Measurements from ENCODE around the gene LHFPL6. TPM values are rescaled to one million over a fixed set of nuclear protein-coding genes. Genes with fewer than 3 reads are reported as not detected.

Gene LHFPL6
- total and polyA plus RNA-seq, 9 of the 15 experiments (the other 6 are each of a cell fraction or from before 2014, with no cell fraction given) = 0.18 TPM; not detected in 8

DNA sequence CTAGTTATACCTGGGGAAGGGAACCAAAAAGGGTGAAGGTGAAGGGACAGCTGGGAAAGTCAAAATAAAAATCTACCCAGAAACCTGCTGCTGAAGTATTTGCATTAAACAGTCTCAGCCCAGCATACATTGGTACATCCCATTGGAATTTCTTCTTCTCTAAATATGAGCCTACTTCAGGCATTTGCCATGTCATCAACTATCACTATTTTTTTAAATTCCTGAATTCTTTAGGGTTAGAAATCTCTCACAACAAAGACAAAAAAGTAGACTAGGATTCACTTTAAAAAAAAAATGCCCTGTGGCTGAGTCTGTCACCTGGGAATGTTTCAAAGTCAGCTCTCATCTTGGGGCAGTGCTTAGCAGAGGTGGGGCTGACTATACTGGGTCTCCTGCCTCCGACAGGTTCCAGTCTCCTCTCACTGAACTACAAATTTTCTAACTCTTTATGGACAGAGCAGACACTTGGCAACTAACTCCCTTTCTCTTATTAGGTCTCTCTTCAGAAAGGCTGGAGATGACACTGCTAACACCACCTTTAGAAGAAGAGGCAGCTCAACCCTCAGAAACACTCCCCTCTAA, 141.2 kb downstream of the LHFPL6 start:
- in situ Hi-C loops (cut with MboI) = no loop called here

More for the DNA sequence above, 141.2 kb downstream of the LHFPL6 start:
- POLR2A ChIA-PET = no interaction called here
- Histone ChIP-seq H3K9ac (ENCODE audit: insufficient read depth in 1 of 2, low read depth in 2 of 2, low read length in 2 of 2) (no peak overlapping the region), H3K27me3 (ENCODE audit: control insufficient read depth in 2 of 2, insufficient read depth in 2 of 2, low read length in 2 of 2) (no peaks in the 10 kb centered on the region), H3K79me2 (ENCODE audit: control insufficient read depth, insufficient read depth, low read length) (no peaks in the 10 kb centered on the region), H3K27ac (ENCODE audit: extremely low read depth, low read depth, low read length) (no peak overlapping the region), H3K9me1 (ENCODE audit: control insufficient read depth, insufficient read depth, low read length) (no peaks in the 10 kb centered on the region), H3K4me2 (ENCODE audit: insufficient read depth, low read length) (no peak overlapping the region), H4K20me1 (replicated peaks; ENCODE audit: control insufficient read depth, insufficient read depth, low read length) (no peaks in the 10 kb centered on the region), H3K4me1 (replicated peaks in 1 of 2; ENCODE audit: control insufficient read depth in 2 of 2, insufficient read depth in 2 of 2, low read length in 2 of 2) (no peaks in the 10 kb centered on the region), H3K9me3 (replicated peaks; ENCODE audit: control insufficient read depth, insufficient read depth, low read depth, low read length) (no peaks in the 10 kb centered on the region), H2AFZ (ENCODE audit: low read depth, low read length) (no peak overlapping the region), H3K36me3 (ENCODE audit: control insufficient read depth, insufficient read depth, low read length) (no peaks in the 10 kb centered on the region), H3K4me3 (no peak overlapping the region)
- CTCF ChIA-PET (ENCODE audit: low intra/inter-chr PET ratio) = no interaction called here
- intact Hi-C loops (cut with micrococcal nuclease) = no loop called here
- DNase-seq (ENCODE audit: extremely low read depth in 1 of 4, low spot score in 3 of 4) (no peak), FAIRE-seq (no peak), ATAC-seq (no peak)
- 0% methylated on average over 1 of the region's 1 CpG for WGBS (ENCODE audit: insufficient coverage, low coverage, missing lambda C conversion rate)
- BruUV-seq (replicated peaks) = no TSS peak
- TF ChIP-seq KLF6 (CRISPR knock-in tag; IDR thresholded peaks at IDR 0.05; ENCODE audit: borderline replicate concordance) = no peak
- TF ChIP-seq, protein P1, sequence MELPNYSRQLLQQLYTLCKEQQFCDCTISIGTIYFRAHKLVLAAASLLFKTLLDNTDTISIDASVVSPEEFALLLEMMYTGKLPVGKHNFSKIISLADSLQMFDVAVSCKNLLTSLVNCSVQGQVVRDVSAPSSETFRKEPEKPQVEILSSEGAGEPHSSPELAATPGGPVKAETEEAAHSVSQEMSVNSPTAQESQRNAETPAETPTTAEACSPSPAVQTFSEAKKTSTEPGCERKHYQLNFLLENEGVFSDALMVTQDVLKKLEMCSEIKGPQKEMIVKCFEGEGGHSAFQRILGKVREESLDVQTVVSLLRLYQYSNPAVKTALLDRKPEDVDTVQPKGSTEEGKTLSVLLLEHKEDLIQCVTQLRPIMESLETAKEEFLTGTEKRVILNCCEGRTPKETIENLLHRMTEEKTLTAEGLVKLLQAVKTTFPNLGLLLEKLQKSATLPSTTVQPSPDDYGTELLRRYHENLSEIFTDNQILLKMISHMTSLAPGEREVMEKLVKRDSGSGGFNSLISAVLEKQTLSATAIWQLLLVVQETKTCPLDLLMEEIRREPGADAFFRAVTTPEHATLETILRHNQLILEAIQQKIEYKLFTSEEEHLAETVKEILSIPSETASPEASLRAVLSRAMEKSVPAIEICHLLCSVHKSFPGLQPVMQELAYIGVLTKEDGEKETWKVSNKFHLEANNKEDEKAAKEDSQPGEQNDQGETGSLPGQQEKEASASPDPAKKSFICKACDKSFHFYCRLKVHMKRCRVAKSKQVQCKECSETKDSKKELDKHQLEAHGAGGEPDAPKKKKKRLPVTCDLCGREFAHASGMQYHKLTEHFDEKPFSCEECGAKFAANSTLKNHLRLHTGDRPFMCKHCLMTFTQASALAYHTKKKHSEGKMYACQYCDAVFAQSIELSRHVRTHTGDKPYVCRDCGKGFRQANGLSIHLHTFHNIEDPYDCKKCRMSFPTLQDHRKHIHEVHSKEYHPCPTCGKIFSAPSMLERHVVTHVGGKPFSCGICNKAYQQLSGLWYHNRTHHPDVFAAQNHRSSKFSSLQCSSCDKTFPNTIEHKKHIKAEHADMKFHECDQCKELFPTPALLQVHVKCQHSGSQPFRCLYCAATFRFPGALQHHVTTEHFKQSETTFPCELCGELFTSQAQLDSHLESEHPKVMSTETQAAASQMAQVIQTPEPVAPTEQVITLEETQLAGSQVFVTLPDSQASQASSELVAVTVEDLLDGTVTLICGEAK (IDR thresholded peaks at IDR 0.05) = no peak
- TF ChIP-seq, protein P1 (CRISPR knock-in tag; IDR thresholded peaks at IDR 0.05) = no peak
- TF ChIP-seq CCNT2 (IDR thresholded peaks at IDR 0.05; ENCODE audit: borderline replicate concordance, extremely low read depth, insufficient read length, low read depth, low read length) = no peak
- no peak for TF ChIP-seq ZNF830 (CRISPR knock-in tag; IDR thresholded peaks at IDR 0.05)
- TF ChIP-seq MYBL2 (IDR thresholded peaks at IDR 0.05; ENCODE audit: low read depth) = no peak
- TF ChIP-seq MYBL2 (CRISPR knock-in tag; IDR thresholded peaks at IDR 0.05; ENCODE audit: borderline replicate concordance) = no peak
- TF ChIP-seq PCBP1 (IDR thresholded peaks at IDR 0.05; ENCODE audit: low read depth, low read length, poor library complexity, severe bottlenecking) = no peak
- TF ChIP-seq ZEB2 (IDR thresholded peaks at IDR 0.05) = no peak
